NCI-H2227 (cell line): ENCODE measurements around the gene ATP2A2.
"Not testable (repeated sequence)": the region's sequence is repeated elsewhere in the genome, so short reads cannot be mapped to it uniquely, and the experiment has no call there.

ENCODE experiments used
- DNase-seq: peaks from one replicate; lab custom pipeline; 2025; ENCODE audit not compliant: unreplicated experiment; lab: John Stamatoyannopoulos, UW

ATP2A2 gene

GRCh38 chr12:110280779-110281548, at the start of gene ATP2A2:
ATP2A2 (plus strand) TSS chr12:110281247; CDS start chr12:110281790, 543 bp downstream.
- peak; percentile 96 for DNase-seq

- DNase-seq, result no peak
Measured at GRCh38 chr12:110233212-110233903, 47.7 kb upstream of the ATP2A2 start.

- no peak for DNase-seq
Measured at GRCh38 chr12:110234331-110234751, 46.7 kb upstream of the ATP2A2 start.

GRCh38 chr12:110234755-110235154, 46.3 kb upstream of the ATP2A2 start:
- no peak for DNase-seq

- no peak for DNase-seq
Measured at GRCh38 chr12:110235383-110235782, 45.7 kb upstream of the ATP2A2 start.

- DNase-seq, result no peak
Measured at GRCh38 chr12:110243227-110243626, 37.8 kb upstream of the ATP2A2 start.

- DNase-seq, result no peak
Measured at GRCh38 chr12:110244372-110244771, 36.7 kb upstream of the ATP2A2 start.

GRCh38 chr12:110244829-110245228, 36.2 kb upstream of the ATP2A2 start:
- no peak for DNase-seq

GRCh38 chr12:110245369-110245772, 35.7 kb upstream of the ATP2A2 start:
- no peak for DNase-seq

GRCh38 chr12:110246636-110247339, 34.3 kb upstream of the ATP2A2 start:
- DNase-seq, result no peak

- peak; percentile 15 for DNase-seq
Measured at GRCh38 chr12:110247340-110248095, 33.5 kb upstream of the ATP2A2 start.

- DNase-seq, result no peak
Measured at GRCh38 chr12:110248096-110248447, 33.0 kb upstream of the ATP2A2 start.

- no peak for DNase-seq
Measured at GRCh38 chr12:110249105-110249504, 31.9 kb upstream of the ATP2A2 start.

- DNase-seq, result no peak
Measured at GRCh38 chr12:110249716-110250225, 31.3 kb upstream of the ATP2A2 start.

- DNase-seq, result no peak
Measured at GRCh38 chr12:110251381-110251780, 29.7 kb upstream of the ATP2A2 start.

- no peak for DNase-seq
Measured at GRCh38 chr12:110252716-110253115, 28.3 kb upstream of the ATP2A2 start.

GRCh38 chr12:110253176-110253575, 27.9 kb upstream of the ATP2A2 start:
- DNase-seq, result no peak

- DNase-seq, result no peak
Measured at GRCh38 chr12:110254971-110255540, 26.0 kb upstream of the ATP2A2 start.

GRCh38 chr12:110255890-110256456, 25.1 kb upstream of the ATP2A2 start:
- DNase-seq, result not testable (repeated sequence)

- DNase-seq, result no peak
Measured at GRCh38 chr12:110256780-110257431, 24.1 kb upstream of the ATP2A2 start.
